ENCODE data around the gene RAB26. TPM values are rescaled to one million over a fixed set of nuclear protein-coding genes. Genes with fewer than 3 reads are reported as not detected.
A peak's percentile ranks its signal among the peaks of the same experiment; 100 is the strongest.

The RAB26 gene
- total and polyA plus RNA-seq, 2 donors (not counting 3 experiments of a cell fraction or from before 2014, with no cell fraction given) = 0.91 to 2.0 TPM

DNA sequence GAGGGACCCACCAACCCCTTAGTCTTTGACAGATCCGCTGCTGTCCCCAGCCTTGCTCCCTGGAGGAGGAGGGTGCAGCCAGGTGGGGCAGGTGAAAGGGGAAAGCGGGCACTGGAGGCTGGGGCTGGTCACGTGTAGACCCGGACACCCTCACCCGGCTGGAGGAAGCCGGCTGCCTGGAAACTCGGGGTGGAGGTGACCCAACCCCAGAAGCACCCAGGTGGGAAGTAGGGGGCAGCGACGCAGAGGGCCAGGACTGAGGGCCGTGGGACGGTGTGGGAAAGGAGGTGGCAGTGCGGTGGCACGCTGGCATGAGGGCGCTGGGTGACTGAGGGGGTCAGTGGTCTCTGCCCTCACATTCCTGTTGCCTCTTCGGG is 9.8 kb downstream of the RAB26 start:
- Histone ChIP-seq H3K9ac (replicated peaks; ENCODE audit: extremely low read depth, insufficient read depth, low read length) (peak overlapping the region; percentile 64), H3K27me3 (ENCODE audit: control insufficient read depth in 2 of 2, insufficient read depth in 2 of 2, low read length in 2 of 2) (no peaks in the 10 kb centered on the region), H3K4me1 (ENCODE audit: control insufficient read depth, extremely low read depth, insufficient read depth, low read length) (peaks cover 33% of the 10 kb centered on the region), H3K27ac (ENCODE audit: insufficient read depth, low read depth, low read length) (peak overlapping the region; percentile 88), H3K9me1 (replicated peaks; ENCODE audit: control insufficient read depth, extremely low read depth, insufficient read depth, low read length) (no peaks in the 10 kb centered on the region), H3K36me3 (ENCODE audit: control insufficient read depth in 2 of 2, extremely low read depth in 1 of 2, insufficient read depth in 2 of 2, low read length in 2 of 2) (no peaks in the 10 kb centered on the region), H3K4me3 (replicated peaks in 1 of 3; ENCODE audit: insufficient read depth in 1 of 3, low read depth in 1 of 3, low read length in 3 of 3) (no peak overlapping the region), H3K4me2 (ENCODE audit: insufficient read depth, low read length) (no peak overlapping the region), H4K20me1 (replicated peaks; ENCODE audit: control insufficient read depth, extremely low read depth, insufficient read depth, low read length) (no peaks in the 10 kb centered on the region), H3K9me3 (replicated peaks; ENCODE audit: control insufficient read depth, insufficient read depth, low read length) (no peaks in the 10 kb centered on the region), H3K79me2 (ENCODE audit: control insufficient read depth, insufficient read depth, low read length) (peaks cover 91% of the 10 kb centered on the region), H2AFZ (ENCODE audit: low read depth, low read length) (no peak overlapping the region)
- ChIA-PET CTCF (no interaction called here), POLR2A (no interaction called here)
- no peak for FAIRE-seq
- DNase-seq (ENCODE audit: low read depth, low spot score) = no peak
- intact Hi-C loops (cut with micrococcal nuclease) = no loop called here
- BruUV-seq (replicated peaks) = no TSS peak
- dilution Hi-C loops (cut with MboI; ENCODE audit: extremely low pct_ligation_motif_present, low sequenced_read_pairs) = loop anchor here (25.0 kb wide), 1 partner anchor 121 kb away; the partner anchor contains the start of genes NHERF2, NTHL1 and TSC2
- TF ChIP-seq POLR2AphosphoS5 (IDR thresholded peaks at IDR 0.05; ENCODE audit: insufficient read depth, low read depth, low read length) (no peak), MYC (IDR thresholded peaks at IDR 0.05; ENCODE audit: low read depth, low read length) (no peak), EZH2 (IDR thresholded peaks at IDR 0.05; ENCODE audit: borderline replicate concordance, low read depth, low read length, severe bottlenecking) (no peak), FOS (IDR thresholded peaks at IDR 0.05; ENCODE audit: borderline replicate concordance, insufficient read depth, low read length) (no peak), GATA2 (IDR thresholded peaks at IDR 0.05; ENCODE audit: insufficient read depth, insufficient read length, low read depth, low read length) (no peak), MAX (IDR thresholded peaks at IDR 0.05; ENCODE audit: insufficient read depth, insufficient read length) (no peak), JUN (IDR thresholded peaks at IDR 0.05; ENCODE audit: borderline replicate concordance, insufficient read depth, insufficient read length, low read depth) (no peak)
